ENCODE measurements around the gene XRCC1.

DNA sequence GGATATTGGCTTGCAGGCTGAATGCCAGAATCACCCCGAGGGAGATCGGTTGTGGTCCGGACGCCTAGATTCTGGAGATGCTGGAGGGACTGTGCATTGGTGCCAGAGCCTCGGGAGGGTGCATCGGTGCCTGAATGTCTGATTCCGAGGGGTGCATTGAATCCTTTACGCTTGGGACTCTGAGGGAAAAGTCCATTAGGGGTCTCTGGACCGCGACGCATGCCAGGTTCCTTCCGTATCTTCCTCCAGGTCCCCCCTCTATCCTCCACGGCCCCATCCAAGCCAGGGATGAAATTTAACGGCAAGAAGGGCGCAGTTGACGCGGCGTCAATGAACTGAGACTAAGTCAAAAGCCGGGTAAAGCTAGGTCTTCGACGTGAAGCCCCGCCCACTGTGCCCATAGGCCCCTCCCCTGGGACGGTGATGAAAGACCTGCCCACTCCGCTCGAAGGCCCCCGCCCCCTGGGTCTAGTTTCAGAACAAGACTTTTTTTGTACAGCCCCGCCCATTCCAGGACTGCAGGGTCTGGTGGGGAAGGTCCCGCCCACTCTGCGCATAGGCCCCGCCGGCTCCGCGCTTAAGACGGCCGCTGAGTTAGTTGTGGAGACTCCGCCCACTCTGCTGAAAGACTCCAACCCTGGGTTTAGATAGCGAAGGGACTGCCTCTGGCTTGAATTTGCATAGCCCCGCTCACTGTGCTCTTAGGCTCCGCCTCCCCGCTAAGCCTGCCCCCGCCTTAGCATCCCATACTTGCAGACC, 41.6 kb downstream of the XRCC1 start:
- TF ChIP-seq POU2F2 (IDR thresholded peaks at IDR 0.05; ENCODE audit: low read depth, low read length) (peak; percentile 80; the same call in 1 of the 2 replicates), POLR2AphosphoS5 (IDR thresholded peaks at IDR 0.05; ENCODE audit: low read depth, low read length) (no peak)
